HFFc6 (cell line): Measurements from ENCODE around the gene ATP6V0A4. TPM values are rescaled to one million over a fixed set of nuclear protein-coding genes. Genes with fewer than 3 reads are reported as not detected.

Experiments
- DNase-seq: peaks from one replicate; pipeline ENCODE4 v3.0.0-alpha.2; 2018
- H3K27ac Mint-ChIP-seq: 2 replicates; pipeline ENCODE4 v1.8.0; 2020; ENCODE audit warnings: mild to moderate bottlenecking, mixed read lengths
- H3K27me3 Mint-ChIP-seq: 2 replicates; pipeline ENCODE4 v1.8.0; 2021; ENCODE audit warnings: mild to moderate bottlenecking, moderate library complexity, mixed read lengths; ENCODE audit not compliant: insufficient read depth
- H3K36me3 Mint-ChIP-seq: 2 replicates; pipeline ENCODE4 v1.8.0; 2021; ENCODE audit warnings: low read depth, mixed read lengths
- H3K4me1 Mint-ChIP-seq: 2 replicates; pipeline ENCODE4 v1.8.0; 2020; ENCODE audit warnings: low read depth, mixed read lengths
- H3K4me3 Mint-ChIP-seq: 2 replicates; pipeline ENCODE4 v1.8.0; 2020; ENCODE audit warnings: mild to moderate bottlenecking, moderate library complexity, mixed read lengths
- H3K9me3 Mint-ChIP-seq: 2 replicates; pipeline ENCODE4 v1.8.0; 2020; ENCODE audit warnings: mild to moderate bottlenecking, mixed read lengths
- total RNA-seq, 6 experiments: library from RNA; stranded (reverse); fragmentation: NEBNext Ultra II Directional; extraction: Animal tissue kit (Norgen Biotek cat#: 25700); gene quantifications; 2 replicates in 1 of 6; 3 replicates in 5 of 6; pipeline ENCODE4 v1.2.3, GENCODE V29; 2021
- TF ChIP-seq, protein P1 (sequence below): fragments of 200-600 bp; sonication (generic); IDR thresholded peaks from 2 replicates; pipeline ENCODE4 v1.5.0; 2021; ENCODE audit warnings: antibody characterized with exemption, mild to moderate bottlenecking

Gene ATP6V0A4
- total RNA-seq, 6 experiments from 2014 or later, result 0.35 to 1.1 (median 0.60) TPM

DNA sequence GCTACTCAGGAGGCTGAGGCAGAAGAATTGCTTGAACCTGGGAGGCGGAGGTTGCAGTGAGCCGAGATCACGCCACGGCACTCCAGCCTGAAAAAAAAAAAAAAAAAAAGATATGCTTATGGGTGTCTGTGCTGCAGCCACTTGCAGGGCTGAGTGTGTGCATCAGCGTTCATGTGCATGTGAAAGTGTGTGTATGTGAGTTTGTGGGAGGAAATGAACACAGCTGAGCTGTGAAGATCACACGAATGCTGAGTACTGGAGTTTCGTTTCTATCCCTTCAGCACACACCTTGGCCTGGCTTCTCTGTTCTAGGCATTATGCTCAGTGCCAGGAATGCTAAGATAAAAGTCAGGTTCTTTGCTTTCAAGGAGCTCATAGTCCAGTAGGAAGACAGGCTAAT is 84.8 kb downstream of the ATP6V0A4 start:
- Mint-ChIP-seq H3K9me3 (no peaks in the 10 kb centered on the region), H3K36me3 (peaks cover 4% of the 10 kb centered on the region; the same call in 1 of the 2 replicates), H3K4me3 (no peak overlapping the region), H3K27ac (no peak overlapping the region), H3K27me3 (peaks cover 14% of the 10 kb centered on the region), H3K4me1 (no peaks in the 10 kb centered on the region)
- DNase-seq, result no peak
- TF ChIP-seq, protein P1, sequence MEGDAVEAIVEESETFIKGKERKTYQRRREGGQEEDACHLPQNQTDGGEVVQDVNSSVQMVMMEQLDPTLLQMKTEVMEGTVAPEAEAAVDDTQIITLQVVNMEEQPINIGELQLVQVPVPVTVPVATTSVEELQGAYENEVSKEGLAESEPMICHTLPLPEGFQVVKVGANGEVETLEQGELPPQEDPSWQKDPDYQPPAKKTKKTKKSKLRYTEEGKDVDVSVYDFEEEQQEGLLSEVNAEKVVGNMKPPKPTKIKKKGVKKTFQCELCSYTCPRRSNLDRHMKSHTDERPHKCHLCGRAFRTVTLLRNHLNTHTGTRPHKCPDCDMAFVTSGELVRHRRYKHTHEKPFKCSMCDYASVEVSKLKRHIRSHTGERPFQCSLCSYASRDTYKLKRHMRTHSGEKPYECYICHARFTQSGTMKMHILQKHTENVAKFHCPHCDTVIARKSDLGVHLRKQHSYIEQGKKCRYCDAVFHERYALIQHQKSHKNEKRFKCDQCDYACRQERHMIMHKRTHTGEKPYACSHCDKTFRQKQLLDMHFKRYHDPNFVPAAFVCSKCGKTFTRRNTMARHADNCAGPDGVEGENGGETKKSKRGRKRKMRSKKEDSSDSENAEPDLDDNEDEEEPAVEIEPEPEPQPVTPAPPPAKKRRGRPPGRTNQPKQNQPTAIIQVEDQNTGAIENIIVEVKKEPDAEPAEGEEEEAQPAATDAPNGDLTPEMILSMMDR, result no peak

DNA sequence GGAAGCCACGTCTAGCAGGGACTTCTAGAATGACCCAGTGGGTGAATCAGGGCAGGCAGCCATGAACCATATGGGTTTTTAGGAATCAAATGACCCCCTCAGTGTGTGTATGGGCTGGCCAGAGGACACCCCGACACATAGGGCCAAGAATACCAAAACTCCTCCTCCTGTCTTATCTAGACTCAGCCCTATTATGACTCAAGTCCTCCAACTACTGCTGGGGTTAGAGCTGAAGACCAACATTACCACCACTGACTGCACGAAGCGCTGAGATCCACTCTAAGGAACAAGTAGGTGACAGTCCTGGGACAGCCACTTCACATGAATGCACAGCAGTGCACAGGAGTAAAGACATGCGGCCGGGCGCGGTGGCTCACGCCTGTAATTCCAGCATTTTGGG is 85.3 kb downstream of the ATP6V0A4 start:
- H3K27ac Mint-ChIP-seq, result no peak overlapping the region
- H3K4me1 Mint-ChIP-seq, result no peaks in the 10 kb centered on the region
- H3K36me3 Mint-ChIP-seq, result peaks cover 4% of the 10 kb centered on the region; the same call in 1 of the 2 replicates
- H3K9me3 Mint-ChIP-seq, result no peaks in the 10 kb centered on the region
- peaks cover 11% of the 10 kb centered on the region for H3K27me3 Mint-ChIP-seq
- TF ChIP-seq, protein P1, result no peak
- no peak overlapping the region for H3K4me3 Mint-ChIP-seq
- no peak for DNase-seq

DNA sequence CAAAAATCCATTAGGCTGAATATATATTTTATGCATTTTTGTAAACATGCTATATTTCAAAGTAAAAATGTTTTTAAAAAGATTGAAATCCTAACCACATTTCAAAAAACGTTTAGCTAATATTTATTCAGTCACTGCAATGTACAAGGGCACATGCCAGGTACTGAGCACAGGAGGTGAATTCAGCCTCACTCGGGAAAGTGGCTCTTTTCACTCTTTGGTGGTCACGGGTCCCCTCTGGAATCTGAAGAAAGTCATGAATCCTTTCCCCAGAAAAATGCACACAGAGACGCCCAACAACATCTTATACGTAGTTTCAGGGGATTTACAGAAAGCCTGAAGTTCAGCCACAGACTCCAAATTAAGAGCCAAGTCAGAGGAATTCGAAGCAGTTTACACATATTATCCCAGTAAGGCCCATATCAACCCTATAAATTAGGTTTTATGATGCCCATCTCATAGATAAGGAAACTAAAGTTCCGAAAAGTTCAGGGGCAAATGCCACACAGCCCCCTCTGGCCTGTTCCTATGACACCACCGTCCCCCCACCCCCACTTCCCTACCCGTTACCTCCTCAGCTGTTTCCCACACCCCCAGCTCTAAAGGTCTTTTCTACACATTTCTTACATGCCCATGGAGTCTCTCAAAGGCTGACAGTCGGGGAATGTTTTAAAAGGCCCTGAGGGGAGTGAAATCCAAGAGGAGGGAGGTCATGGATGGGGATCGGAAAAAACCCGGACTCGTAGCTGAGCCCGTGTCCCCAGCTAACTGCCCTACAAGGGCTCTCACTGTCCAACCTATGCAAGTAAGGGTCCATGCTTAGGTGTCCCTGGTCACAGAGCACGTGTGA is 87.2 kb downstream of the ATP6V0A4 start:
- Mint-ChIP-seq H3K9me3 (no peaks in the 10 kb centered on the region), H3K4me3 (no peak overlapping the region), H3K36me3 (peaks cover 4% of the 10 kb centered on the region; the same call in 1 of the 2 replicates), H3K4me1 (no peaks in the 10 kb centered on the region), H3K27me3 (peaks cover 4% of the 10 kb centered on the region), H3K27ac (no peak overlapping the region)
- TF ChIP-seq, protein P1, result no peak
- DNase-seq, result no peak

DNA sequence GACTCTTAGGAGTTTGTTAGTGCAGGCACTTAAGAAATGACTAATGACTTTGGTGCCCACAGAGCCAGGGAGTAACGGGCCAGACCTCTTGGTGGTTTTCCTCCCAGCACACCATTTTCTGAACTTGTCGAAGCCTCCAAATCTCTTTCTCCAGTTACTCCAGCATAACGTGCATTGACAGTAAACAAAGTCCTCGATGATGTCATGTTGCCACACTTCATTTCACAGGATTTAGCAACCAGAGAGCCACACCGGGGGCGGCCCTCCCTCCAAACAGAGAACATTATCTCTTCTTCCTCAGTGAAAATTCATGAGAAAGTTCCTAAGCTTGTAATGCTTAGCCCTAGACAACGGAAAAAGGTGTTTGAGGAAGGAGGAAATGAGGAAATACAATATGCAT is 92.8 kb downstream of the ATP6V0A4 start:
- H3K9me3 Mint-ChIP-seq, result no peaks in the 10 kb centered on the region
- no peaks in the 10 kb centered on the region for H3K4me1 Mint-ChIP-seq
- H3K36me3 Mint-ChIP-seq, result no peaks in the 10 kb centered on the region
- H3K4me3 Mint-ChIP-seq, result no peak overlapping the region
- TF ChIP-seq, protein P1, result no peak
- DNase-seq, result no peak
- H3K27me3 Mint-ChIP-seq, result peaks cover 7% of the 10 kb centered on the region
- H3K27ac Mint-ChIP-seq, result no peak overlapping the region

DNA sequence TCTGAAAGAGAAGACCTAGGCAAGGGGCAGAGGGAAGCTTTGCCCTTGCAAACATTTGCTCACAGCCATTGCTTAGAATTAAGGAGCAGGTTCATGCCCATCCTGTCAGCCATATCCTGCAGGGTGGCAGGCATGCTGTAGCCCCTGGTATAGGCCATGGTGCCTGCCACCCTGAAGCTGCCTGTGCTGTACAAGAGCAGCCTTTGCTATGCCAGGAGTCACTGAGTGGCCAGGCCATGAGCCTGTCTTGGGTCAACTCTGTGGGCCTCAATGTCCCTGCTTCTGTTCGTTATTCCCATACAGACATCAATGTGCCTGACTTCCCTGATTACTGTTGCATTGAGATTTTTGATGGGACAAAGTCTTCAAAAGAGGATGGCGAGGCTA is 96.5 kb downstream of the ATP6V0A4 start:
- Mint-ChIP-seq H3K4me3 (no peak overlapping the region), H3K36me3 (no peaks in the 10 kb centered on the region), H3K4me1 (no peaks in the 10 kb centered on the region), H3K27ac (no peak overlapping the region), H3K9me3 (no peaks in the 10 kb centered on the region), H3K27me3 (peaks cover 21% of the 10 kb centered on the region)
- TF ChIP-seq, protein P1, result no peak
- DNase-seq, result no peak
